Kasumi-1 (cell line): ENCODE results near the gene SMARCA4.

Experiments used
- DNase-seq, 2 experiments: peaks; one replicate each; lab custom pipeline; 2025; lab: John Stamatoyannopoulos, UW

Gene SMARCA4

DNA sequence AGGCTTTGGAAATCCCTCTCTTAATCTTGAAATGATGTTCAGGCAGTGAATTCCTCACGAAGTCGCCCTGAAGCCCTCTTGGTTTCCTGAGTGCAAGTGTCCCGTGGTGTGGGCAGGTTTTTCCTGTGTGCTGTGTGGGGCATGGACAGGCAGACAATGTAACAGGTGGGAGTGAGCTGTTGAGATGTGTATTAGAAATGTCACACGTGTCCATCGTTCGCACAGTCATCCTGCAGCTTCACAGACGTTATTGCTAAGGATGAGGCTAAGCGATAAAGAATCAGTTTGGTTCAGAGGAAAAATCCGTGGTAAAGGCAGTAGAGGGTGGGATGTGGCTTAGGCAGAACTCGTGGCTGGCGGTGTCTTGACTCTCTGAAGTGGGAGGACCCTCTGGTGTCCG lies 51.7 kb downstream of the SMARCA4 start:
- DNase-seq: no peak

DNA sequence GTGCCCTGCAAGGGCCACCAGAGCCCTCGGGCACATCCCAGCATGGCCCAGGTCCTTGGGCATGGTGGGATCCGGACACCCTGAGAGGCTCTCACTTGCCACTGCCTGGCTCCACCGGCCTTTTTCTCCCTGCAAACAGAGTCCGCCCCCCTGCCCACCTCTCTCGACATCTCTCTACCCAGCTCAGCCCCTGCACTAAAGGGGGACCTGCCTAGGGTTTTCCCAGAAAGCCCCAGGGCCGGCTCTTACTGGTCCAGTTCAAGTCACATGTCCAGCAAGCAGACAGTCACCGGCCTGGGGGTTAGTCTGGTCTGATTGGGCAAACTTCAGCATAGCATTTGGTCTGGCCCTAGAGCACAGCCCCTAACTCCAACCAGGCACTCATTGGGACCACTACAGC lies 52.9 kb downstream of the SMARCA4 start:
- no peak for DNase-seq

DNA sequence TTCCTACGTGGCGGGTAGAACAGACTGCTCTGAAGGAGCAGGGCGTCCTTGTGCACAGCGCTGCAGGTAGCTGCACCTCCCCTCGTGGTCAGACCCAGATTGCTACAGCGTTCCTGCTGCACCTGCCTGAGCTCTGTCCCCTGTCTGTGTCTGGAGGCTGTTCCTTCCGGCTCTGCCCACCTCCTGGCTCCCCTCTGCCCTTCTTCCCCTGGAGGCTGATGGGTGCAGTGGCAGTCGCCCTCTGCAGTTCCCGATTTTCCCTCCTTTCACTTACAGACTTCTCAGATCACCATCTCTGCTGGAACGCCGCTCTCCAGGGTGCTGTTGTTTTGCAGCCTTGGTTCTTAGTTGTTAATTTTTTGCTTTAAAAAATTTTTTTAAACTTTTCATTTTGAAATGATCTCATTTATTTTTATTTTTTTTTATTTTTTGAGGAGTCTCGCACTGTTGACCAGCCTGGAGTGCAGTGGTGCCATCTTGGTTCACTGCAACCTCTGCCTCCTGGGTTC lies 53.6 kb downstream of the SMARCA4 start:
- no peak for DNase-seq

DNA sequence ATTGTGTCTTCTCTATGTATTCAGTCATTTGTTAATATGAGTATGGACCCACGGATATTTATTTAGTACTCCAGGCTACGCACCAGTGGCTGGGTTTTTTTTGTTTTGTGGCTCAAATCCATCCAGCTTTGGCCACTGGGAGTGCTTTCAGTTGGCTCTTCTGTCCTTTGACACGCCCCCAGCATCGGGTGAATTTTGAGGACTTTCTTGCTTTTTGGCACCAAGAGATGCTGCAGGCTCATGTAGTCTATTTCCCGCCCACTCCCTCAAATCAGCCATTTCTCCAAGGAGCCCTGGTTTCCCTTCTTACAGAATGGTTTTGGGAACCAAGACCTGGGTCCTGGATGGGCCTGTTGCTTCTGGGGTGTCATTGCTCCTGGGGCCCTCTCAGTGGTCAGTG lies 55.8 kb downstream of the SMARCA4 start:
- no peak for DNase-seq

DNA sequence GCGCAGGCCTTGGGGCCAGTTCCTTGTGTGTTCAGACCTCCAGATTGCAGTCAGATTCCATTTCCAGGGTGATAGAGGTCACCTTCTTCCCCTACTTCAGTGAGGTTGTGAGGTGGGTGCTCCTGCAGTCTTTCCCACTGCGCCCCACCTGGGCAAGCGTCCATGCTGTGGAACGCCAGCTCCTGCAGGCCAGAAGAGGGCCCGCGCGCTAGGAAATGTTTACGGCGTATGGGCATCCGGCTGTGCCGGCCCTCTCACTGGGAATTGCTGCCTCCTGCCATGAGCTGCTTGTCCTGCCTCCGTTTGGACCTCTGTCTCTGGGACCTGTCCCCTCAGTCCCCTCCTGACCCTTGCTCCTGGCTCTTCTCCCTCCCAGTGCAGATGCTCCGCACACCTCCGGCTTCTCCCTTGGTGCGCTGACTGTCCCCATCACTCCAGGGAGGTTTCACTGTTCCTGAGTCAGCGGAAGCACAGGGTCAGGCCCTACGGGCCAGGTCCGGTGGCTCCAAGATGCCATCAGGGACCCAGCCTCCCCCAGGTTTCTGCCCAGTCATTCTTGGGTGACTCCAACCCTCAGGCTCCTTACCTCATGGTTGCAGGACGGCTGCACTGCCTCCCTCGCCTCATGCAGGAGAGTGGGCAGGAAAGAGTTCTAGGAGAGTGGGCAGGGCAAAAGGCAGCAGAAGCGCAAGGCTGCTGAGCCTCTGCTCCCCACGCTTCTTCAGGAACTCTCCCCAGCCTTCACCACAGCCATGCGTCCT lies 56.6 kb downstream of the SMARCA4 start:
- no peak for DNase-seq

DNA sequence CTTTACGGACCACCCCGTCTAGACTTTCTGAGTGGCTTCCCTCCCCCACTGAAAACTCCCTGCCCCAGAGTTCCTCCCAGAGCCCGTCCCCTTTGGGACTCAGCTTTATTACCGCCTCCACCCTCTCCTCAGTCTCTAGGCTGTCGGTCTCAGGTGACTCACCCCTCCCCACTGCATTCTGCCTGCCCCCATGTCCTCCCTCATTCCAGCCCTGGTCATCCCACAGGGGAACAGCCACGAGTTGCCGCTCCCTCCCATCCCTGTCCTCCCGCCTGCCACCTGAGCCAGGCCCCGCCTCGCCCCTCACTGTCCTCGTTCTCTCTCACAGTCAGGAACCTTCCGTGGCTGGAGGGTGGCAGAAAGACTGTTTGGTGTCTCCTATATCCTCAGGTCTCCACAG lies 57.3 kb downstream of the SMARCA4 start:
- no peak for DNase-seq

DNA sequence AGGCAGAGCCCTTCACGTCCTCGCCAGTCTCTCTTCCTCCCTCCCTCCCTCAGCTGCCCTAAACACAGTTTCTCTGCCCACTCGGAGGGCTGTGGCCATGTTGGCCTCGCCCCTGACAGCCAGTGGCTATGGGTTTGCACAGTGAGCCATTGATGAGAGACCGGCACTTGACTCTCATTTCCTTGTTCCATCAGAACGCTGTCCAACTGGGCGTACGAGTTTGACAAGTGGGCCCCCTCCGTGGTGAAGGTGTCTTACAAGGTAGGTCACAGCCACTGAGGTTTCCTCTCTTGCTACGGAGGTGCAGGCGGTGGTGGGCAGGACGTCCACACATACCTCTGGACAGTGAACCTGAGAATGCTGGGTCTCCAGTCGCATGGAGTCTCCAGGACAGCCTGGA lies 57.9 kb downstream of the SMARCA4 start:
- no peak for DNase-seq

DNA sequence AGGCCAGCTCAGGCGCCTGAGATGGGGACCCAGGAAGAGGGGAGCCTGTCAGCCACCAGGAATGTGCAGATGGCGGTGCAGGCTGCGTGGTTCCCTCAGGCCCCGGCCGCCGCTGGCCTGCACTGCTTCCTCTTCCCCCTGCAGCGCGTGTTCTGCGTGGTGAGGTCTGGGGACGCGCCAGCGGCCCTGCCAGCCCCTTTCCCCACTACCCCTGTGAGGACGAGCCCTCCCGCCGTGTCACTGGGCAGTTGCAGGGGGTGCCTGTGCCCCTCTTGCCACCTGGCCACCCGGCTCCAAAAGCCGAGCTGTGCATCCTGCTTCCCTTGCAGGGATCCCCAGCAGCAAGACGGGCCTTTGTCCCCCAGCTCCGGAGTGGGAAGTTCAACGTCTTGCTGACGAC lies 58.4 kb downstream of the SMARCA4 start:
- DNase-seq: no peak

DNA sequence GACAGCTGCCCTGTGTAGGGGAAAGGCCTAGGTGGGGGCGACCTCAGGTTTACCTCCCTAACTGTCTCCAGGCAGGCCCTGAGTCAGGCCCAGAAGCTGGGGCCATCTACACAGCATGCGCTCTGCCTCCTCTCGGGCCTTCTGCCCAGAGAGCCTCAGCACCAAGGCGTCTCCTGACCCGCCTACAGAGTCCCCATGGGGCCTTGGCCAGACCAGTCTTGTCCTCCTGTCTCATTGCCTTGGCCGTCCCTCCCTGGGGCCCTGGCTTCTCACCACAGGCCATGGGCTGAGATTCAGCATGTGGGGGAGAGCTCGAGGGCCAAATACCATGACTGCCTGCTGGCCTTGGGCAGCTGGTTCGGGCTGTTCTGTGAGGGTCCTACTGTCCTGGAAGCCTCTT lies 59.0 kb downstream of the SMARCA4 start:
- DNase-seq: no peak

DNA sequence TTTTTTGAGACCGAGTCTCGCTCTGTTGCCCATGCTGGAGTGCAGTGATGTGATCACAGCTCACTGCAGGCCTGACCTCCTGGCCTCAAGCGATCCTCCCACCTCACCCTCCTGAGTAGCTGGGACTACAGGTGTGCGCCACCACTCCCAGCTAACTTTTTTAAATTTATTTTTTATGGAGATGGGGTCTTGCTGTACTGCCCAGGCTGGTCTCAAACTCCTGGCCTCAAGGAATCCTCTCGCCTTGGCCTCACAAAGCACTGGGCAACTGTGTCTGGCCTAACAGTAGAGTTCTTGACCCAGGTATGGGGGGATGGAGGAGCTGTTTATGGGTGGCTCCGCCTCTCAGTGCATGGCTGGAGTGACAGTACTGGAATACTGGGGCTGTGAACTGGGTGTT lies 59.6 kb downstream of the SMARCA4 start:
- no peak for DNase-seq

DNA sequence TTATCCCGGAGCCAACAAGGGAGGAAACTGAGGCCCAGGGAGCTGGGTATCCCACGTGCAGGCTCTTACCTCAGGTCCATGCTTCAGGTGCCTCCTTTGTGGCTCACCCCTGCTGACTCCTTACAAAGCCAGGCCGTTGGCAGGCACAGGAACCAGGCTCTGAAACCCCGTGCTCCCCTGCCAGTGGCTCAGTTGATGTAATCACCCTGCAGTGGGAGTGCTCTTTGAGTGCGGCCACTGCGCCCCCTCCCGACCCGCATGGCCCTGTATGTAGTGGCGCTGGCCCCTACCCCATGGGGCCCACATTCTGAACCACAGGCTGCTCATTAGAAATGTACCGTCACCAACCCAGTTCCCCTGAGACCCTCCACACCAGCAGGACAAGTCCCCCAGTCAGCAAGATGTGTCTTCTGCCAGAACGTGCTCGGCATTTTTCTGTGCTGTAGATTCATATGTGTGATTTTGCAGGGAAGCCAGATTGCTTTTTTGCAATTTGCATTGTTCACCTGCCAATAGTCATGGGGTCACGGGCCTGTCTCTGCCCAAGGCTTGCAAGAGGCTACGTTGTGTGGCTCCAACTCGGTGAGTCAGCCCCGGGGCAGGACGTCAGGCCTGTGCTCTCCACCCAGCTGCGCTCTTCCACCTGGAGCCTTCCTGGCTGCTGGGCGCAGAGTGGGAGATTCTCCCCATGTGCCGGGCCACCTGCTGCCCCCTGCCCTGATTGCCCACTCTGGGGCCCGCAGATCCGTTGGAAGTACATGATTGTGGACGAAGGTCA lies 60.3 kb downstream of the SMARCA4 start:
- DNase-seq: no peak

DNA sequence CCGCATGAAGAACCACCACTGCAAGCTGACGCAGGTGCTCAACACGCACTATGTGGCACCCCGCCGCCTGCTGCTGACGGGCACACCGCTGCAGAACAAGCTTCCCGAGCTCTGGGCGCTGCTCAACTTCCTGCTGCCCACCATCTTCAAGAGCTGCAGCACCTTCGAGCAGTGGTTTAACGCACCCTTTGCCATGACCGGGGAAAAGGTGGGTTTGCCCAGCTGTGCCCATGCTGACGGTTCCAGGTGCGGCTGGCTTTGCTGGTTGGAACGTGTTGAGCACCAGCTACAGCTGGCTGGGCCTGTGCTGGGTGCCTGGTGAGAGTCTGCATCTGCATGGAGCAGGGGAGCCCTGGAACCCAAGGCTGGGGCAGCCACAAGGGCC lies 60.9 kb downstream of the SMARCA4 start:
- no peak for DNase-seq

DNA sequence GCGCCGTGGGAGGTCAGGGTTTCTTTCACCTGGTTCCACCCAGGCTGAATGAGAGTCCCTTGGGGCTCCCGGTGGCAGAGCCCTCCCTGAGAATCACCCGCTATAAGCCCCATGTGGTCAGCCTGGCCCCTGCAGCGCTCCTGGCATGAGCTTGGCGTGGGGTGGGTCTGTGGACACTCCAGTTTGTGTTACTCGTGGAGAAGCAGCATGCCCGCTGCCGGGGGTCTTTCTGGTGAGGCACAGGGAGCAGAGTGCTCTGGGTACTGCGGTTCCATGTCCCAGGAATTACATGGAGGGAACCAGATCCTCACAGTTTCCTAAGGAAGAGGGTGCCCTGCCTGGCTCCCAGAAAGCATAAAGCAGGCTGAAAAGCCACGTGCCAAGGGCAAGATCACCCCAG lies 62.2 kb downstream of the SMARCA4 start:
- no peak for DNase-seq

DNA sequence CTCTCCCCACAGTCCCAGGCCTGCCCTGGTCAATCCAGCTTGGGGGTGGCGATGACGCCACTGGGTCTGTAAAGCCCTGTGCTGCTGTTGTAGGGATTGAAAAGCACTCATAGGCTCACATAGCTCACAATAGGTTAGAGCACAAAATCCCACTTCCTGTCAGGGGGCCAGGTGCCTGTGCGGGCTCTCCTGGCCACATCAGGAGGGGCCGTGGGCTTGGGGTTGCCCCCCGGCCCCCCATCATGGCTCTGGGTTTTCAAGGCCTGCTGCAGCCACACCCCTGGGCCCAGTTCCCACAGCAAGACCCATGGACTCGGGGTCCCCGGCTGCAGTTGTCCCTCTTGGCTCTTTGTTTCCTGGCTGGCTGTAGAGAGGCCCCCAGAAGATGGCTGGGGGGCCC lies 62.9 kb downstream of the SMARCA4 start:
- DNase-seq: no peak

DNA sequence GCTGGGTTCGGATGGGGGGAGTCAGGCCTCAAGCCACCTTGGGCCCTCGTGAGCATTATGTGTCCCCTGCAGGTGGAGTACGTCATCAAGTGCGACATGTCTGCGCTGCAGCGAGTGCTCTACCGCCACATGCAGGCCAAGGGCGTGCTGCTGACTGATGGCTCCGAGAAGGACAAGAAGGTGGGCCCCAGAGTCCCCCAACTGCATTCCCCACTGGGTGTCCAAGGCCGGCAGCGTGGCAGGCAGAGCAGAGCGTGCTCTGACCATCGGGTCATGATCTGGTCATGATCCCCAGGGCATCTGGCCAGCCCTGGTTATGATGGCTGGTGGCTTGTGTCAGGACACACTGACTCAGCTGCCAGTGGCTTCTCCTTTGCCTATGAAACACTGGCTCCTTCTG lies 63.4 kb downstream of the SMARCA4 start:
- no peak for DNase-seq

DNA sequence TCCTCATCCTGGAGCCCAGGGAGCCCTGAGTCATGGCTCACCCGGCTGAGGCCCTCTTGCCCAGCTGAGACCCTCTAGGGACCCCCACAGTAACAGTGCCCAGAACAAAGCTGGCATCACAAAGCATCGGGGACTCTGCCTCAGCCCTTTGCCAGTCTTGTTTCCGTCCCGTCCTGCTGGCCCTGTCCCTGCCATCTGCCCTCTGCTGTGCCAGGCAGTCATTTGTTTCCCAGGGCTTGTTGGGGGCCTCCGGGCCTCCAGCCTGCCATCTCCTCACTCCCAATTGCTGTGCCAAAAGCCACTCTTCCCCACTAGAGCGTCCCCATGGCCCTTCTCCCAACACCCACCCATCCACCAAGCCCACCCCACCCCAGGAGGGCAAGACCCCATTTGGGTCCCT lies 64.2 kb downstream of the SMARCA4 start:
- no peak for DNase-seq

DNA sequence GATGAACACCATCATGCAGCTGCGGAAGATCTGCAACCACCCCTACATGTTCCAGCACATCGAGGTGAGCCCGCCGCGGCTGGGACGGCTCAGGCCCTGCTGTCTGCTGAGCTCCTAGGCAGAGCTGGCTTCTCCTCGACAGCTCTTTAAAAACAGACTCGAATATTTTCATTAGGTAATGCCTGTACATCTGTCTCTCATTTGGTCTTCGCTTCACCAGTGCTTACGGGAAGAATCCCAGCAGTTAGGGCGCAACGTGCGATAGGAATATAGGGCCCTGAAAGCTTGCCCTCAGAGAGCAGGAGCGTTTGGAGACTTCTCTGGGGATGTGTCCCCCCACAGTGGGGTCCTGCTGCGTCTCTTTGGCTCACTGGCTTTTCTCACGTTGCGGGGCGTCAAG lies 64.6 kb downstream of the SMARCA4 start:
- no peak for DNase-seq

DNA sequence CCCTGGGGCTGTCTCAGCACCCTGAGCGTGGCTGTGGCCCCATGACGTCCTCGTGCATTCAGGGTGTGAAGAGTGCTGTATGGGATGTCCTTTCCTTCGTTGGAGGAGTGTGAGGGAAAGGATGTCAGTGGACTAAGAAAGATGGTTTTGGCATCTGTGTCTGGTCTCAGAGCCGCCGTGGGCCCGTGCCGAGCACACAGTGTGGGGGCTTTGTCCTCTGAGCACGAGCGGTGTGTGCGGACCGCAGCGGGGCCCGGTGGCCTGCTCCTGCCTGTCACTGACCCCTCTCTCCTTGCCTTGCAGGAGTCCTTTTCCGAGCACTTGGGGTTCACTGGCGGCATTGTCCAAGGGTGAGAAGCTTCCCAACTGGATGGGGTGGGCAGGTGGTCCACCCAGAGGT lies 65.2 kb downstream of the SMARCA4 start:
- no peak for DNase-seq

DNA sequence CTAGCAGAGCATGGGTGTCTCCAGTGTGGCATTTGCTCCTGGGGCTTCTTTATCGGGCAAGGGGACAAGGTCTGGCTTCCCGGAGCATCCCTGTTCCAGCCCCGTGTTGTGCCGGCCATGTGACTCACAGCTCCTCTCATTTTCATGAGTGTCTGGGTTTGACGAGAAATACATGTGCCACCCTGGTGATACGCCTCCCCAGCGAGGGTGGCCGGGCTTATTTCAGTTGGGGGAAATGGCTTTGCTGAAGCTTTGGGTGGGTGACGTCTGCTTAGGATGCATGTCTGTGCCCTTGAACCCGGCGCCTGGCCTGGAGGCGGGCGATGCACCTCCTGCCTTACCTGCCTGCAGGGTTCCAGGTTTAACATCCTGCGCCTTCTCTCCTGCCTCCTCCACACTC lies 66.6 kb downstream of the SMARCA4 start:
- DNase-seq: no peak

DNA sequence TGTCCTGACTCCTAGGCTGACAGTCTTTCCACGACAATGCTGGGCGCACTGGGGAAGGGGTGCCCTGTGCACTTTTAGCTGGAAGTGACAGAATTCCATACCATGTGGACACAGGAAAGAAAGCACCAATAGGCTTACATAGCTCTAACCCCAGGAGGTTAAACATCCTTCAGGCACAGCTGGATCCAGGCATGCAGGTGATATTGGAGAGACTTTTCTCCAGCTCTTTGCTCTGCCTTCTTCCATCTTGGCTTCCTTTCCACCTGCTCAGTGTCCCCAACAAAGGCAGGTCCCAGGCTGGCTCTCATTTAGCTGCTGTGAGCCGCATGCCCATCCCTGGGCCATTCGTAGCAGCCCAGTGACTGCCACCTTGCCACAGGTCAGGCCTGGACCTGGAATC lies 67.3 kb downstream of the SMARCA4 start:
- no peak for DNase-seq

DNA sequence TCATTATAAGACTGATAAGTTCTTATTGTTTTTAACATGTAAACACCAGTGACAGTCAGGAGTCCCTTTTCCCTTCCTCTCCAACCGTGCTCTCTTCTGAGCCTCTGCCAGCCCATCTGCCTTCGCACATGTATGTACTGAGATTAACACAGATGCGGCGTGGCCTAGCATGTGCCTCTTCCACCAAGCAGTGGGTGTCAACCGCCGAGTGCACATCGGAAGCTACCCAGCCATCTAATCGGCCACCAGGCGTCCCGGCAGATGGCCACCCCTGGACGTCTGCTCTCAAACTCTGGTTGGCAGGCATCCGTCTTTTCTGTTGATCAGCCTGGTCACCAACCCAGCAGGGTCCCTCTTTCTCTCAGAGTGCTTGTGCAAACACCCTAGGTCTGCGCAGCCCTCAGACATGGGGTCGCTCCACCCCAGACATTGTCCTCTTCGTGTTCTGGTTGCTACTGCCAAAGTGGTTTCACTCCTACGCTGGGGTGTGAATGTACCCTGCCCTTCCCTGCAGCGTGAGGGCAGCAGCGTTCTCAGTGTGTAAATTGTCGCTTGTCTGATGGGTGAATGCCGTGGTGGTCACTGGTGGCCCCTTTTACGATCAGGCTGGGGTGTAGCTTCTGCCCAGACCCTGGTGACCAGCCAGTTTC lies 70.7 kb downstream of the SMARCA4 start:
- DNase-seq: no peak

DNA sequence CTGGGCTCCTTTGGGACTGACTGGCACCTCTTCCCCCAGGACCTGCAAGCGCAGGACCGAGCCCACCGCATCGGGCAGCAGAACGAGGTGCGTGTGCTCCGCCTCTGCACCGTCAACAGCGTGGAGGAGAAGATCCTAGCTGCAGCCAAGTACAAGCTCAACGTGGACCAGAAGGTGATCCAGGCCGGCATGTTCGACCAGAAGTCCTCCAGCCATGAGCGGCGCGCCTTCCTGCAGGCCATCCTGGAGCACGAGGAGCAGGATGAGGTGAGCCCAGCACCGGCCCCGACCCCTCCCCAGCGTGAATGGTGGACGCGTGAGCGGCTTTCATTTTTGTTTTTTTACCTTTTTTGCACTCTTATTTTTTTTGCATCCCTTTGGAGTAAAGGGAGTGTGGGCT lies 72.4 kb downstream of the SMARCA4 start:
- no peak for DNase-seq

DNA sequence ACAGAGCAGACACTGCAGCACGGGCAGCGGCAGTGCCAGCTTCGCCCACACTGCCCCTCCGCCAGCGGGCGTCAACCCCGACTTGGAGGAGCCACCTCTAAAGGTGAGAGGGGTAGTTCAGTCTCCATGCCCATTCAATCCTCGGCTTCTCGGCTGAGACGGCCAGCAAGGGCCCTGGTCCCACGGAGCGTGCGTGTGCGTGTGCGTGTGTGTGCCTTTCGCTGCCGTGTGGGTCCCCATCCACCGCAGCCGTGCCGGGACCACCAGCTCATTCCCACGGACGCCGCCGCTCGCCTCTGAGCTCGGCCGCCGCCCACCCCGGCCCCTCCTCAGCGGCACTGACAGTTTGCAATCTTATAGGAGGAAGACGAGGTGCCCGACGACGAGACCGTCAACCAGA lies 72.9 kb downstream of the SMARCA4 start:
- no peak for DNase-seq
